ENCODE data around the gene USP16. TPM values are rescaled to one million over a fixed set of nuclear protein-coding genes. Genes with fewer than 3 reads are reported as not detected.

USP16 gene
- total and polyA plus RNA-seq, 2 of the 13 experiments (the other 11 are each of a cell fraction or from before 2014, with no cell fraction given): 16.5 to 46.9 TPM

- TF ChIP-seq ZNF800 (CRISPR knock-in tag; IDR thresholded peaks at IDR 0.05): peak; percentile 46; the same call in 1 of the 2 replicates
- peak; percentile 45; the same call in 1 of the 2 replicates for TF ChIP-seq GTF2F1 (IDR thresholded peaks at IDR 0.05; ENCODE audit: low read length)
- TF ChIP-seq ZNF20 (CRISPR knock-in tag; IDR thresholded peaks at IDR 0.05): no peak
- TF ChIP-seq ZNF746 (CRISPR knock-in tag; IDR thresholded peaks at IDR 0.05): no peak
- peak; percentile 57; the same call in 1 of the 2 replicates for TF ChIP-seq NR0B2 (CRISPR knock-in tag; IDR thresholded peaks at IDR 0.05)
- TF ChIP-seq PAXIP1 (CRISPR knock-in tag; conservative IDR thresholded peaks at IDR 0.05): no peak; the same call in 1 of the 2 replicates
- no peak for TF ChIP-seq ETS1 (CRISPR knock-in tag; IDR thresholded peaks at IDR 0.05)
- TF ChIP-seq ISL2 (CRISPR knock-in tag; IDR thresholded peaks at IDR 0.05): 0 out of 2 replicates have a peak, but pooled peaks have one; percentile 46
- peak; percentile 41; the same call in 1 of the 2 replicates for TF ChIP-seq DZIP1 (CRISPR knock-in tag; IDR thresholded peaks at IDR 0.05)
- peak; percentile 85; the same call in 1 of the 2 replicates for TF ChIP-seq ZNF691 (CRISPR knock-in tag; IDR thresholded peaks at IDR 0.05; ENCODE audit: borderline replicate concordance, low read depth)
- TF ChIP-seq HNRNPUL1 (IDR thresholded peaks at IDR 0.05; ENCODE audit: low read depth, low read length): no peak
- TF ChIP-seq ZNF7 (CRISPR knock-in tag; IDR thresholded peaks at IDR 0.05): no peak
- peak; percentile 82 for TF ChIP-seq DMAP1 (CRISPR knock-in tag; IDR thresholded peaks at IDR 0.05)
- no peak for TF ChIP-seq HOXA9 (CRISPR knock-in tag; IDR thresholded peaks at IDR 0.05; ENCODE audit: borderline replicate concordance)
- TF ChIP-seq SSRP1 (CRISPR knock-in tag; IDR thresholded peaks at IDR 0.05): 0 out of 2 replicates have a peak, but pooled peaks have one; percentile 37
- TF ChIP-seq JDP2 (CRISPR knock-in tag; IDR thresholded peaks at IDR 0.05; ENCODE audit: borderline replicate concordance): no peak
- TF ChIP-seq MLX (CRISPR knock-in tag; IDR thresholded peaks at IDR 0.05): 0 out of 2 replicates have a peak, but pooled peaks have one; percentile 45
Observed at GRCh38 chr21:29002442-29003144, 21.9 kb upstream of the USP16 start (continued).

All from HepG2 (cell line).